IPS-18c (cell line): ENCODE data around the gene FANCM.
A peak's percentile ranks its signal among the peaks of the same experiment; 100 is the strongest.
"Not testable (repeated sequence)": the region's sequence is repeated elsewhere in the genome, so short reads cannot be mapped to it uniquely, and the experiment has no call there.

ENCODE experiments used
- H3K4me3 ChIP-seq: 2 replicates; pipeline ENCODE4 v1.7.0; 2013; ENCODE audit warnings: low read depth, mild to moderate bottlenecking, low read length, moderate library complexity; ENCODE audit not compliant: insufficient read depth
- H3K9me3 ChIP-seq: one replicate; pipeline ENCODE4 v1.6.1; 2013; ENCODE audit warnings: mild to moderate bottlenecking, low read length, moderate library complexity; ENCODE audit not compliant: control insufficient read depth, insufficient read depth

The FANCM gene

GRCh38 chr14:45135156-45135555 lies 574 bp upstream of the FANCM start:
- Histone ChIP-seq H3K9me3 (no peaks in the 10 kb centered on the region), H3K4me3 (peak overlapping the region; percentile 36; the same call in 1 of the 2 replicates)

DNA sequence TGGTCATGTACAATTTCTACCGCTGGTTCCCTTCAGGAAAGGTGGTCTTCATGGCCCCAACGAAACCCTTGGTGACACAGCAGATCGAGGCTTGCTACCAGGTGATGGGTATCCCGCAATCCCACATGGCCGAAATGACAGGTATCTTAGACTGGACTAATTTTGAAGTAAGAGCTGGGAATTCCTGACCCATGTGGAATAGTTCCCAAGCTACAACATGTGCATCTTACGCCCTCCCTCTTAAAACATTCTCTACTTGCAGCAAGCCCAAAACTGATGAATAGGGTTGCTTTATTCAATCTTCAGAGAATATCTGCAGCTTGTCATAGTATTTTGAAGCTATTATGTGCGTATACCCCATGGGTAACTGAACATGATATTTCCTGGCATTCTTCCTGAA lies 669 bp downstream of the FANCM start:
- no peaks in the 10 kb centered on the region for H3K9me3 ChIP-seq

DNA sequence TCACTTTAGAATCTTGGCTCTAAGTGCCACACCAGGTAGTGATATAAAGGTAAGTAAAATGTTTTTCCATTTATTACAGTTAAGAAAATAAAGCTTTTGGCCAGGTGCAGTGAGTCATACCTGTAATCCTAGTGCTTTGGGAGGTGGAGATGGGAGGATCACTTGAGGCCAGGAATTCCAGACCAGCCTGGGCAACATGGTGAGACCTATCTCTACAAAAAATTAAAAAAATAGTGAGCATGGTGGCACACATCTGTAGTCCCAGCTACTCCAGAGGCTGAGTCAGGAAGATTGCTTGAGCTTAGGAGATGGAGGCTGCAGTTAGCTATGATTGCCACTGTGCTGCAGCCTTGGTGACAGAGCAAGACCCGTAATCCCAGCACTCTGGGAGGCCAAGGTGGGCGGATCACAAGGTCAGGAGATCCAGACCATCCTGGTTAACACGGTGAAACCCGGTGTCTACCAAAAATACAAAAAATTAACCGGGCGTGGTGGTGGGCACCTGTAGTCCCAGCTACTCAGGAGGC lies 5.0 kb downstream of the FANCM start:
- Histone ChIP-seq H3K9me3 (no peaks in the 10 kb centered on the region), H3K4me3 (no peak overlapping the region)

More for the DNA sequence above, 669 bp downstream of the FANCM start:
- peak overlapping the region; percentile 77 for H3K4me3 ChIP-seq

DNA sequence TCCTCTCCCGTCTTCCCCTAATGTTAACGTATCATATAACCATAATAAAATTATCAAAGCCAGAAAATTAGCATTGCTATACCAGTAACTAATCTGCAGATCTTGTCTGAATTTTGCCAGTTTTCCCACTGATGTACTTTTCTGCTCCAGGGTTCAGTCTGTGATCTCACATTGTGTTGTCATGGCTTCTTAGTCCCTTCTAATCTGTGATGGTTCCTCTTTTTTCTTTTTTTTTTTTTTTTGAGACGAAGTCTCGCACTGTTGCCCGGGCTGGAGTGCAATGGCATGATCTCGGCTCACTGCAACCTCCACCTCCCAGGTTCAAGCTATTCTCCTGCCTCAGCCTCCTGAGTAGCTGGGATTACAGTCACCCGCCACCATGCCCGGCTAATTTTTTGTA lies 6.4 kb downstream of the FANCM start:
- H3K4me3 ChIP-seq, result not testable (repeated sequence)

DNA sequence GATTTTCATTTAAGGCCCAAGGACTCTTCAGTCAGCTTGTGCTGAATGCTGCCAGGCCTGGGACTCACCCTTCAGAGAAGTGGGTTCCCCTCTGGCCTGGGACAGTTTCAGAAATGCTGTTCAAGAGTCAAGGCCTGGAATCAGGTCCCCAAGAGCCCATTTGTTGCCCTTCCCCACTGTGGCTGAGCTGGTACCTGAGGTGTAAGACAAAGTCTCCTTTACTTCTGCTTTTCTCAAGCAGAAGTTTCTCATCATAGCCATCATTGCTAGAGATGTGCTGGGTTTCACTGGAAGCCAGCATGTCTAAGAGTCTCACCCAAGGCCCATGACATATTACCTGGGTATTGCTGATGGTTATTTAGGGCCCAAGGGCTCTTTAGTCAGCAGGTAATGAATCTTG lies 8.9 kb downstream of the FANCM start:
- Histone ChIP-seq H3K4me3 (no peak overlapping the region), H3K9me3 (no peaks in the 10 kb centered on the region)

More for the DNA sequence above, 6.4 kb downstream of the FANCM start:
- not testable (repeated sequence) for H3K9me3 ChIP-seq

GRCh38 chr14:45145214-45145613 lies 9.5 kb downstream of the FANCM start:
- no peaks in the 10 kb centered on the region for H3K9me3 ChIP-seq
- no peak overlapping the region for H3K4me3 ChIP-seq

GRCh38 chr14:45149602-45150001 lies 13.9 kb downstream of the FANCM start:
- no peaks in the 10 kb centered on the region for H3K9me3 ChIP-seq

DNA sequence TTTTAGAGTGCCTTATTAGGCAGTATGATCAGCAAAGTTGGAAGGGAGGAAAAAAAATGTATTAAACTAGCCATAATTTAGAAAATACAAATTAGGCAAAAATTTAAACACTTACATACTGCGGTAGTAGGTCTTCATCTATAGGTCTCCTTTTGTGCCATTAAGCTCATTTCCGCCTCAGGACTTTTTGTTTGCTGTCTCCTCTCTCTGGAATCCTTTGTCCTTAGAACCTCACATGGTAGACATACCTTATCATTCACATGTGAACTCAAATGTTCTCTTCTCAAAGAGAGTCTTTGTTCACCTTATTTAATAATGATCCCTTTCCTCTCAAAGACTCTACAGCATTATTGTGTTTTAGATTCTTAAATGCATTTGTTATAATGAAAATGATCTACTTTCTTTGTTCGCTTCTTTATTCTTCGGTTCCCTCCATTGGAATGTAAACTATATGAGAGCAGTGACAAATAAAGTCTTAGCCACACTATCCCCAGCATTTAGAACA lies 14.7 kb downstream of the FANCM start:
- no peak overlapping the region for H3K4me3 ChIP-seq
- H3K9me3 ChIP-seq, result no peaks in the 10 kb centered on the region

More at GRCh38 chr14:45149602-45150001, 13.9 kb downstream of the FANCM start:
- no peak overlapping the region for H3K4me3 ChIP-seq

GRCh38 chr14:45156067-45156466 lies 20.3 kb downstream of the FANCM start:
- no peak overlapping the region for H3K4me3 ChIP-seq
- no peaks in the 10 kb centered on the region for H3K9me3 ChIP-seq

DNA sequence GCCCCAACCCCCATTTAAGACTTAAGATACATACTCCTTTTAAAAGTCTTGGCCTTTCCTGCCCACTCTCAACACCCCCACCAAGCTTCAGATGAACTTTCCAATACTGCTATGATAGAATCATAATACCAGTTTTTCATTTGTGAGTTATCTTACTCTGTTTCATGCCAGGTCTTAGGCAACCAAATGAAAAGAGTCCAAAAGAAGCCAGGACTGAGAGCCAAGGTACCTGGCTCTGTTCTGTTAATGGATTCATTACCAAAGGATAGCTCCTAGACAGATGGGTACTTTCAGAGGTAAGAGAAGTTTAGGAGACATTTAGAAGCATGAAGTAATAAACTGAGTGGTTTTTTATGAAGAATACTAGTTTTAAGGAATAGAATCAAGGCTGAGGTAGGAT lies 34.2 kb downstream of the FANCM start:
- no peak overlapping the region for H3K4me3 ChIP-seq
- no peaks in the 10 kb centered on the region for H3K9me3 ChIP-seq

GRCh38 chr14:45177076-45177475 lies 41.3 kb downstream of the FANCM start:
- Histone ChIP-seq H3K4me3 (no peak overlapping the region), H3K9me3 (no peaks in the 10 kb centered on the region)

DNA sequence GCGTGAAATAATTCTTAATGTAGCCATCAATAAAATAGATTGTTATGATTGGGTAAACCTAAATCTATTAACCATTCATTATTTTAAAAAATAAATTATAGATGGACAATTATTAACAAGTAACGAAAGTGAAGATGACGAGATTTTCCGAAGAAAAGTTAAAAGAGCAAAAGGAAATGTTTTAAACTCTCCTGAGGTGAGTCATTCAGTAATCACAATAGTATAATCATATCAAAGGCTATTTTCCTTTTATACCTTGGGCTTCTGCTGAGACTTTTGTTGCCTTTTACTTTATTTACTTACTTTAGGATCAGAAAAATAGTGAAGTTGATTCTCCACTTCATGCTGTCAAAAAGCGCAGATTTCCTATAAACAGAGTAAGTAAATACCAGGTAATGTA lies 45.6 kb downstream of the FANCM start:
- Histone ChIP-seq H3K4me3 (no peak overlapping the region), H3K9me3 (no peaks in the 10 kb centered on the region)

- H3K4me3 ChIP-seq, result no peak overlapping the region
- no peaks in the 10 kb centered on the region for H3K9me3 ChIP-seq
Observed at GRCh38 chr14:45181806-45182205, 46.1 kb downstream of the FANCM start.

DNA sequence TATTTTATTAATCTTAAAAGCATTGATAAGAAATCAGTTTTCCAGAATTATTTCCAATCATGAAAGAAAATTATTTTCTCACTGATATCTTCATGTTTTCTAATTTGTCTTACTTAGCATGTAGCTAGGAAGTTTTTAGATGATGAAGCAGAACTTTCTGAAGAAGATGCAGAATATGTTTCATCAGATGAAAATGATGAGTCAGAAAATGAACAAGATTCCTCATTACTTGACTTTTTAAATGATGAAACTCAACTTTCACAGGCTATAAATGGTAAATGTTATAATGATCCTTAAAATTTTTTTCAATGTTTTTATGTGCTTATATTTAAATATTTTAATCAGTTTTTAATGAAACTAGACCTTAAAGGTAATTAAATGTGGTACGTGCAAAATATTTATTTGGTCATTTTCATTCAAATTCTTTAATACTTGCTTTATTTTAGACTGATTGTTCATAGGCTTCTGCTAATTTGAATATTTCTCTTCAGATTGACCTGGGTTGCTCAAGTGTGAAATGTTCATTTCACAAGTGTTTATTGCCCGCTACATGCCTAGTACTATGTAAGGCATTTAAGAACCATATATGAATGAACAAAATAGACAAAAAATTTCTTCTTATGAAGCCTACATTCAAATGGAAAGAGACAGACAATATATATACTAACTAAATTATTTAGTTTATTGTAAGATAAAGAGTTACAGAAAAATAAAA lies 49.5 kb downstream of the FANCM start:
- no peak overlapping the region for H3K4me3 ChIP-seq
- H3K9me3 ChIP-seq, result no peaks in the 10 kb centered on the region

- H3K4me3 ChIP-seq, result no peak overlapping the region
- no peaks in the 10 kb centered on the region for H3K9me3 ChIP-seq
Observed at GRCh38 chr14:45194964-45195363, 59.2 kb downstream of the FANCM start.

- H3K4me3 ChIP-seq, result no peak overlapping the region
Observed at GRCh38 chr14:45198551-45198950, 62.8 kb downstream of the FANCM start.

GRCh38 chr14:45199230-45199629 lies 63.5 kb downstream of the FANCM start:
- no peaks in the 10 kb centered on the region for H3K9me3 ChIP-seq

More at GRCh38 chr14:45198551-45198950, 62.8 kb downstream of the FANCM start:
- H3K9me3 ChIP-seq, result no peaks in the 10 kb centered on the region

GRCh38 chr14:45201905-45202304 lies 66.2 kb downstream of the FANCM start:
- H3K4me3 ChIP-seq, result no peak overlapping the region
- H3K9me3 ChIP-seq, result no peaks in the 10 kb centered on the region

More at GRCh38 chr14:45199230-45199629, 63.5 kb downstream of the FANCM start:
- H3K4me3 ChIP-seq, result no peak overlapping the region
